Panc1 (cell line): ENCODE data around the gene AP3S1. TPM values are rescaled to one million over a fixed set of nuclear protein-coding genes. Genes with fewer than 3 reads are reported as not detected.

Experiments used
- ATAC-seq: fragments of 200-7000 bp; cut with Tn5 transposase; 2 replicates; pipeline ENCODE4 v1.9.1; 2020; ENCODE audit warnings: mild to moderate bottlenecking, moderate library complexity
- BruUV-seq: library from RNA; stranded (reverse); fragments of 400-500 nt; replicated peaks from 2 replicates; lab custom pipeline; 2021; lab: Mats Ljungman, UMichigan
- CTCF ChIA-PET: fragments of 300-600 bp; sonication (Branson Sonifier 250); formaldehyde crosslinking; loops from one replicate; lab custom pipeline; 2022; ENCODE audit warnings: antibody characterized with exemption; lab: Charles Lee
- POLR2A ChIA-PET: fragments of 300-600 bp; sonication (Branson Sonifier 250); formaldehyde crosslinking; loops from one replicate; lab custom pipeline; 2022; ENCODE audit warnings: antibody characterized with exemption; lab: Charles Lee
- DNase-seq: peaks from one replicate; pipeline ENCODE4 v3.0.0-alpha.2; 2010; ENCODE audit warnings: low read depth, low spot score
- H3K27ac ChIP-seq: 2 replicates; pipeline ENCODE4 v1.5.1; 2011; ENCODE audit warnings: mild to moderate bottlenecking, low read length, inconsistent platforms
- H3K27me3 ChIP-seq: fragments of 200-500 bp; sonication (Bioruptor generic); 2 replicates; pipeline ENCODE4 v1.6.0; 2014; ENCODE audit warnings: low read length, inconsistent platforms; ENCODE audit not compliant: control insufficient read depth, insufficient read depth
- H3K36me3 ChIP-seq: fragments of 200-500 bp; sonication (Bioruptor generic); 2 replicates; pipeline ENCODE4 v1.5.1; 2014; ENCODE audit warnings: inconsistent platforms, mild to moderate bottlenecking, low read length, moderate library complexity; ENCODE audit not compliant: control insufficient read depth, insufficient read depth
- H3K4me1 ChIP-seq: 2 replicates; pipeline ENCODE4 v1.5.1; 2011; ENCODE audit warnings: inconsistent platforms, mild to moderate bottlenecking, low read length, moderate library complexity; ENCODE audit not compliant: control insufficient read depth, insufficient read depth
- H3K4me3 ChIP-seq, 2 experiments: 2 replicates each; pipeline ENCODE4 v1.5.1; 2011 to 2012; ENCODE audit warnings: low read depth in 2 of 2, low read length in 2 of 2, mild to moderate bottlenecking in 2 of 2, inconsistent platforms in 1 of 2, moderate library complexity in 1 of 2
- H3K9me3 ChIP-seq: fragments of 200-500 bp; sonication (Bioruptor generic); 2 replicates; pipeline ENCODE4 v1.5.1; 2014; ENCODE audit warnings: low read depth, mild to moderate bottlenecking, inconsistent platforms, low read length, moderate library complexity; ENCODE audit not compliant: control insufficient read depth, insufficient read depth
- CTCF ChIP-seq: fragments of 450-650 bp; IDR thresholded peaks from 2 replicates; pipeline ENCODE4 v1.5.1; 2017; ENCODE audit warnings: mild to moderate bottlenecking
- POLR2AphosphoS5 ChIP-seq: IDR thresholded peaks from 2 replicates; pipeline ENCODE4 v1.6.1; 2012; ENCODE audit warnings: mild to moderate bottlenecking, low read depth, low read length, moderate library complexity
- REST ChIP-seq, 2 experiments: IDR thresholded peaks; 2 replicates each; pipeline ENCODE4 v1.6.1; 2011 to 2012; ENCODE audit warnings: low read depth in 2 of 2, control low read depth in 1 of 2, low read length in 1 of 2, mild to moderate bottlenecking in 1 of 2, moderate library complexity in 1 of 2; ENCODE audit not compliant: insufficient read depth in 1 of 2
- SIN3A ChIP-seq: IDR thresholded peaks from 2 replicates; pipeline ENCODE4 v1.6.1; 2012; ENCODE audit warnings: low read depth, mild to moderate bottlenecking, low read length, moderate library complexity, borderline replicate concordance; ENCODE audit not compliant: insufficient read depth
- TCF7L2 ChIP-seq: IDR thresholded peaks from 2 replicates; pipeline ENCODE4 v1.6.1; 2011; ENCODE audit warnings: mild to moderate bottlenecking, low read depth, low read length, inconsistent platforms
- in situ Hi-C: cut with HindIII; loops from 2 replicates; pipeline ENCODE4 v1.10.0; 2016; ENCODE audit warnings: low sequenced_read_pairs, low pct_unique_long_range_greater_than_20kb
- intact Hi-C: fragments of 100-400 bp; cut with micrococcal nuclease; formaldehyde crosslinking; loops from one replicate; pipeline ENCODE4 v1.10.0; 2022; ENCODE audit not compliant: unreplicated experiment
- total RNA-seq: library from RNA; stranded (reverse); gene quantifications from one replicate; pipeline ENCODE4 v1.2.1, GENCODE V29; 2021; ENCODE audit not compliant: unreplicated experiment

Gene AP3S1
- total RNA-seq, 1 experiment from 2014 or later: 88.8 TPM

- Histone ChIP-seq H3K4me1 (no peaks in the 10 kb centered on the region), H3K4me3 (peak overlapping the region in 1 of 2 experiments; percentile 13; a peak in 1 of 4 replicates), H3K36me3 (no peaks in the 10 kb centered on the region), H3K27ac (no peak overlapping the region), H3K27me3 (peaks cover 5% of the 10 kb centered on the region), H3K9me3 (no peaks in the 10 kb centered on the region)
- no TSS peak for BruUV-seq
- DNase-seq (no peak), ATAC-seq (no peak)
- intact Hi-C loops: no loop called here
- no peak for TF ChIP-seq SIN3A
- TF ChIP-seq TCF7L2: no peak
- no peak for TF ChIP-seq POLR2AphosphoS5
- no peak for TF ChIP-seq REST (IDR thresholded peaks at IDR 0.05; ENCODE audit: insufficient read depth in 1 of 2, low read depth in 2 of 2, low read length in 1 of 2)
- no peak for TF ChIP-seq CTCF
- CTCF ChIA-PET: no interaction called here
- in situ Hi-C loops: no loop called here
- POLR2A ChIA-PET: no interaction called here
These were observed 26.0 kb upstream of the AP3S1 start for GRCh38 chr5:115815693-115816225.

GRCh38 chr5:115816226-115817081, 25.3 kb upstream of the AP3S1 start, which contains the start of gene CDO1:
Gene CDO1, minus strand, starts transcription at chr5:115816659. Its CDS starts 262 bp downstream, at chr5:115816397.
- ChIA-PET POLR2A (no interaction called here), CTCF (no interaction called here)
- peak within 1 kb of the TSS in 1 of 2 experiments; percentile 13; a peak in 1 of 4 replicates for H3K4me3 ChIP-seq
- in situ Hi-C loops (no loop called here), intact Hi-C loops (no loop called here)
- DNase-seq (no peak), ATAC-seq (no peak)
- peaks cover 5% of the 10 kb centered on the region for H3K27me3 ChIP-seq
- no TSS peak for BruUV-seq
- H3K9me3 ChIP-seq: no peaks in the 10 kb centered on the region
- H3K4me1 ChIP-seq: no peaks in the 10 kb centered on the region
- no peak for TF ChIP-seq TCF7L2
- no peak for TF ChIP-seq SIN3A
- no peak for TF ChIP-seq REST (IDR thresholded peaks at IDR 0.05; ENCODE audit: insufficient read depth in 1 of 2, low read depth in 2 of 2, low read length in 1 of 2)
- TF ChIP-seq POLR2AphosphoS5: no peak
- TF ChIP-seq CTCF: no peak
- no peak within 1 kb of the TSS for H3K27ac ChIP-seq
- H3K36me3 ChIP-seq: no peaks in the 10 kb centered on the region
